ENCODE results near the gene CAT. TPM values are rescaled to one million over a fixed set of nuclear protein-coding genes. Genes with fewer than 3 reads are reported as not detected.

Gene CAT
- total RNA-seq, 2 donors from 2014 or later = 83.8 to 108 TPM

GRCh38 chr11:34508524-34508923 lies 69.8 kb downstream of the CAT start:
- no peak for TF ChIP-seq CTCF (IDR thresholded peaks at IDR 0.05)
- Histone ChIP-seq H3K9me3 (no peaks in the 10 kb centered on the region), H3K27me3 (no peaks in the 10 kb centered on the region), H3K36me3 (no peaks in the 10 kb centered on the region), H3K4me3 (no peak overlapping the region), H3K4me1 (no peaks in the 10 kb centered on the region), H3K27ac (no peak overlapping the region)
- no peak for DNase-seq (ENCODE audit: low spot score)

GRCh38 chr11:34509336-34509876 lies 70.7 kb downstream of the CAT start:
- Histone ChIP-seq H3K4me3 (no peak overlapping the region), H3K27me3 (no peaks in the 10 kb centered on the region), H3K4me1 (no peaks in the 10 kb centered on the region), H3K9me3 (no peaks in the 10 kb centered on the region), H3K36me3 (no peaks in the 10 kb centered on the region), H3K27ac (no peak overlapping the region)
- DNase-seq (ENCODE audit: low spot score) = no peak
- no peak for TF ChIP-seq CTCF (IDR thresholded peaks at IDR 0.05)

GRCh38 chr11:34510218-34510617 lies 71.5 kb downstream of the CAT start:
- Histone ChIP-seq H3K9me3 (no peaks in the 10 kb centered on the region), H3K27ac (no peak overlapping the region), H3K4me3 (no peak overlapping the region), H3K27me3 (no peaks in the 10 kb centered on the region), H3K36me3 (no peaks in the 10 kb centered on the region), H3K4me1 (no peaks in the 10 kb centered on the region)
- TF ChIP-seq CTCF (IDR thresholded peaks at IDR 0.05) = no peak
- DNase-seq (ENCODE audit: low spot score) = no peak

- H3K4me3 ChIP-seq = no peak overlapping the region
- H3K36me3 ChIP-seq = no peaks in the 10 kb centered on the region
- no peak for DNase-seq (ENCODE audit: low spot score)
- H3K4me1 ChIP-seq = no peaks in the 10 kb centered on the region
- no peaks in the 10 kb centered on the region for H3K9me3 ChIP-seq
- no peak for TF ChIP-seq CTCF (IDR thresholded peaks at IDR 0.05)
- H3K27me3 ChIP-seq = no peaks in the 10 kb centered on the region
- H3K27ac ChIP-seq = no peak overlapping the region
Measured at GRCh38 chr11:34510673-34511072, 71.9 kb downstream of the CAT start.

- Histone ChIP-seq H3K4me3 (no peak overlapping the region), H3K9me3 (no peaks in the 10 kb centered on the region), H3K27me3 (no peaks in the 10 kb centered on the region), H3K27ac (no peak overlapping the region), H3K4me1 (no peaks in the 10 kb centered on the region), H3K36me3 (no peaks in the 10 kb centered on the region)
- no peak for DNase-seq (ENCODE audit: low spot score)
- TF ChIP-seq CTCF (IDR thresholded peaks at IDR 0.05) = peak; percentile 40 to 65
Measured at GRCh38 chr11:34512840-34513681, 74.3 kb downstream of the CAT start.
